CD4-positive, alpha-beta T cell treated with Interleukin-21 for 1 hour (primary cell): Measurements from ENCODE around the gene LRMDA.

Source experiments
- DNase-seq: peaks from one replicate; pipeline ENCODE4 v3.0.0-alpha.2; 2020

Gene LRMDA

DNA sequence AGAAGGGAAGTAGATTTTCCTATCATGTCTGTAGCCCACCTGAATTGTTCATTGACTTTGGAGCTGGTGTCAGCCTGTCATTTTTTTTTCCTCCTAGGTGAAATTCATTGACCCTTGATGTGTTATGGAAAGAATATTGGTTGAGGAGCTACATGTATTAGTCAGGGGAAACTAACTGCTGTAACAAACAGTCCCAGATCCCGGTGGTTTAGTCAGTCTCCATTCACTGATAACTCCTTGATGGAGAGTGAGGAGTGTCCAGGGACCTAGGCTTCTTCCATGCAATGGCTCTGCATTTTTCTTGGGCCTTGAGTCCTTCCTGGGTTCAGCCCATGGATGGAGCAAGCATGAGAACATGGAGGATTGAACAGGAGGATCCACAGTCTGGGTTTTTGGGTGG is 643.2 kb downstream of the LRMDA start:
- DNase-seq: no peak

DNA sequence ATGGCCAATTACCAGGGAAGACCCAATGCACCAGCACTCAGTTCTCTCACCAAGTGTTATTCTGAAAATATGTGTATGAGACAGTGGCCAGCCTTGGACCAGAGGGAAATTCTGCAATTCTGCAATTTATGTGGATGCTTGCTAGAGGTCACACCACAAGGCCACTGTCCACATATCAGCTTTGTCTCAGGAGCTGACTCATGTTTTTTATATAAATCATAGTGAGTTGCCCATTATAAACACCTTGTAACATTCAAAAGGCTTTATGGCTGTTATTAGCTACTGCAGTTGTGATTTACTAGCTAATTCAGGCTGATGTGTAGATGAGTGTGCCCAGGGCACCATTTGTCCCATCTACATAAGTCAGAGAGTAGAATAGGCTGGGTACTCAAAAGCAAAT is 649.0 kb downstream of the LRMDA start:
- no peak for DNase-seq

DNA sequence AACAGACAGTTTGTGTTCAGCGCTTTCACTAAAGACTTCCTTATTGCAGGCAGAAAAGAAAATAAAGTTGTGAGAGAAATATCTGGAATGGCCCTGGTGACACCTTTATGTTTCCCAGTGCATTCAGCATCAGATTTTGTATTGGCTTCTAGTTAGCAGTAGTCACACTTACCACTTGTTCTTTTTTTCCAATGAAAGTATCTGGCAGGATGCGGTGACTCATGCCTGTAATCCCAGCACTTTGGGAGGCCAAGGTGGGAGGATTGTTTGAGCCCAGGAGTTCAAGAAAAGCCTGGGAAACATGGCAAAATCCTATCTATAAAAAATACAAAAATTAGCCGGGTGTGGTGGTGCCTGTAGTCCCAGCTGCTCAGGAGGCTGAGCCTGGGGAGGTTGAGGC is 649.6 kb downstream of the LRMDA start:
- no peak for DNase-seq

DNA sequence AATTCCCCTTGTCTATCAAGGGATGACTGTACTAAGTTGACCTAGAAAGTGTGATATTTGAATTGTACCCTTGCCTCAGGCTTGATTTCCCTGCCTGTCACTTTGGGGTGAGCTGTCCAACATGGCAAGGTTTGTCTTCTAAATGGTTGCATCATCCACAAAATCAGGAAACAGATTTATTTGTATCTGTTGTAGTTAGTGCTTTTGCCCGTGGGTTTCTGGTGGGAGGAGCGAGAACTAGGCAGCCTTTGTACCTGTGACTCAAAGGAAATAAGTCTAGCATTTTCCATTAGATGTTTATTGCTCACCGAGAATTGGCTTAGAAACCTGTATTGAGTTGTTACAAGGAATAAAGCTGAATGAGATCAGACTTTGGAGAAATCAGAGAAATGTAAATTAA is 650.8 kb downstream of the LRMDA start:
- DNase-seq: no peak

DNA sequence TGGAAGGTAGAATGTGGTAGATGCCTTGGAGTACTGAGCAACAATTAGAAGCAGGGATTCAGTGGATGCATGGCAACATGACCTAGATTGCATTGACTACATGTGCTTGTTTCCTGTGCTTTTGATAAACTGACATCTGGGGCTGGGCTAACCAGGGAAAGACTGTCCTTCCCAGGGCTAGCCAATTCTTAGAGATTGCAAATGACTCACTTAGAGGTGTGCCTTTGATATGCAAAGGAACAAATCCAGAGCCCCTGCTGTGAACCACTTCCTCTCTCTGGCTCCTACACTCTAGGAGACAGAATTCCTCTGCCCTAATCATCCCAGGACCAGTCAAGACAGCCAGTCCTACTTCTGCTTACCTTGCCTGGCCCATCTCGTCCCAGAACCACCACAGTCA is 651.5 kb downstream of the LRMDA start:
- DNase-seq: no peak

DNA sequence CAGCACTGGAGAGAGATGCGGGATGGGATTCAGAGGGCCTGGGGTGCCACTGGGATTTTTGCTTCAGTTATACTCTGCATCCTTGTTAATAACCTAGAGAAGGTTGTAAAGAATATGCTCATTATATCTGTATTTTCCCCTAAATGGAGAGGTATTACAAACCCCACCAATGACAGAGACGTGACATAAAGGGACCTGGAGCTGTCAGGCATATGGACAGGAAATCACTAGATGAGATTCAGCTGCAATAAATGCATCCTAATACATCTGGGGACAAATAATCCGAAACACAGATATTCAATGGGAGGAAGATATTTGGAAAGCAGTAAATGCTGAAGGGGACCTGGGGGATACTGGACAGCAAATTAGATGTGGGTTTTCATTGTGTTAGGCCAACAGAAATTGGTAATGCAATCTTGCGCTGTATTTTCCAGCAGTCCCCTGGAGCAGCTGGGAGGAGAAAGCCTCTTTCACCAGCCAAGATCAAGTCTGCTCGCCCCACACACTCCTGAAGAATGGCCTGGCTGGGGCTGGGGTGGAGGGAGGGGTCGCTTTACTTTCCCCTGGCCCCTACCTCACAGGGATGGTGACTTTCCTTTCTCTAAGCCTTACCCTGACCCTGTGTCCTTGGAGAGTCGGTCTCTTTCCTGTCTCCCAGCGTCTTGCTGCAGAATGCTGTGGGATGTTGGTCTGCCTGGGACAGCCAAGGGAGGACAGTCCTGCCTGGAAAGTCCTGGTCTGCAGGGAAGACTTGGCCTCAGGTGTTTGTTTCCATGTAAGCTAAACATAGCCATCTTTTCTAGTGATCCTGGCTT is 653.8 kb downstream of the LRMDA start:
- DNase-seq: no peak

DNA sequence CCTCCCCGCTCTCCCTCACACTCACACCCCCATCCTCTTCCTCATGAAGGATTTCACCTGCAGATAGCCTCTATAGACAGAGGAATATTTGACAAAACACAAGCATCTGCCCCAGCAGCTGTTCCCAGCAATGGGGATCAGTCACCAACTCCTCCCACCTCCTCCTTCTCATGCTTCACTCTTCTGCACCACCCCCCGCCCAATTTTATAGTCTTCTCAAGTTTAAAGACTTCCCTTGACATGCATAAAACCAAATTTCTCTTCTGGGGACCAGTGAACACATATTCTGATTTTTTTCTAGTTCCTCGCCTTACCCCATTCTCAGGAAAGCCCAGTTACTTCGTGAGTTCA is 654.4 kb downstream of the LRMDA start:
- no peak for DNase-seq

DNA sequence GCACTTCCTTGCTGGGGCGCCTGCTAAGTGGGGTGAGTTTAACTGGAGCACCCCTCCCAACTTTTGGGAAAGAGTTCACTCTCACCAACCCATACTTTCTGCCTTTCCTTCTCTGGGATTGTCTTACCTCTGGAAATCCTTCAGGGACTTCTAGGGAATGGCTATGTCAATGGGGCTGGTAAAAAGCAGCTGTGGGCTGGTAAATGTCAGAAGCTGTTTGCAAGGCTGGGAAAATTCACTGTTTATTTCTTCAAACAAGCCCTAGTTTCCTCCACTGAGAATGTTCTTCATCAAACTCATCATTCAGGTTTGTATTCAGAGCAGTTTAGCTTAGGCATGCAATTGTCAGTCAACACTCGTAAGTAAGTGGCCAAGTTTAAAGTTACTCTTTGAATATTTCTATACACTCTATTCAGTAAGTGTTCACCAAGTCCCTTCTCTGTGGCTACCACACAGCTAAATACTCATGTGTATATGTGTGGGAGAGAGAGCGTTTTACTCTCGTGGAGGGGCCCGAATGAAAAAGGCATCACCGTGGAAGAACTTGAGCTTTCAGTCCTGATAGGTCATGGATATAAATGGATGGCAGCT is 654.8 kb downstream of the LRMDA start:
- no peak for DNase-seq

DNA sequence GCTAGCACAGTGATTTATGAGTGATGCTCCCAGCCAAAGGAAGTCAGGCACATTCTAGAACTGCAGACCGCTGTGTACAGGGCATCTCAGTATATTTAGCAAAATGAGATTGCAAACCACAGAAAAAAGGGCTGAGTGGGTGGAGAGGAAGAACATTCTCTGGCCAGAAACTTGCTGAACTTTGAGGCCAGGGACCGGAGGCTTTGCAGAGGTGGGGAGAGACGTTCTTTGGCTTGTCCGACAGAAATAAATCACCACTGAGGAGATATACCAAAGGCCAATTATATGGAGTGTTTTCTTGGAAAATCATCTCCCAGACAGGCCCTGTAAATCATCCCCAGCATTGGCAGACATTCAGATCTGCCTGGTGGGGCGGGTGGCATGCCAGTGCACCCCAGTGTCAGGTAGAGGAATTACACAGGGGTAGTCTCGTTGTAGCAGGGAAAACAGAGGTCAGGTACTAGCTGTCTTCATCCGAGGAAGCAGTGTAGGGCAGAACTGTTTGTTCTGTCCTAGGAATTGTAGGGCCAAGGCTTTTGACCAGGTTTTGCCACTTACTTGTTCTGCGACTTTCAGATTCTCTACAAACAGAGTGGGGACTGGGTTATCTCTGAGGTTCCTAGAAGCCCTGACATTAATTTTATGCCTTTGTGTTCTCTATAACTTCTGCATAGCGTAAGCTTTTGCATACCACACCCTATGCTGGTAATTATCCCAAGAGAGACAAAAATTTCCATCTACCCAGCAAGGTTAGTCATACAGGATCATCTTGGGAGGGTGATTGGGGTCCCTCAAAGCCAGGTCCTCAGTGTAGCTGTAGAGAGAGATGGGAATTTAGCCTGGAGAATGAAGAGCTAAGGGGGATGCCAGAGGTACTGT is 655.6 kb downstream of the LRMDA start:
- no peak for DNase-seq

DNA sequence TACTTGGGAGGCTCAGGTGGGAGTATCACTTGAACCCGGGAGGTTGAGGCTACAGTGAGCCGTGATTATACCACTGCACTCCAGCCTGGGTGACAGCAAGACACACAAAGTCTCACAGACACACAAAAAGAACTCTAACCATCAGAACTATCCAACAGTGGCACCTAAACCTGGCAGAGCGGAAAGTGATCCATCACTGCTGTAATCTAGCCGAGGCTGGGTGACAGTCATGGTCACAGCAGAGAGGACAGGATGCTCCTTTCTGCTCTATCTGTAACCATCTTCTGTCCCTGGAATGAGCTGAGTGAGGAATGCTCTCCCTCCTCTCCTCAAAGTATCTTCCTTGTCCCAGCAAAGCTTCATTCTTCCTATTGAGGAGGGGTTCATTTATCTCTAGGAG is 656.6 kb downstream of the LRMDA start:
- DNase-seq: no peak

DNA sequence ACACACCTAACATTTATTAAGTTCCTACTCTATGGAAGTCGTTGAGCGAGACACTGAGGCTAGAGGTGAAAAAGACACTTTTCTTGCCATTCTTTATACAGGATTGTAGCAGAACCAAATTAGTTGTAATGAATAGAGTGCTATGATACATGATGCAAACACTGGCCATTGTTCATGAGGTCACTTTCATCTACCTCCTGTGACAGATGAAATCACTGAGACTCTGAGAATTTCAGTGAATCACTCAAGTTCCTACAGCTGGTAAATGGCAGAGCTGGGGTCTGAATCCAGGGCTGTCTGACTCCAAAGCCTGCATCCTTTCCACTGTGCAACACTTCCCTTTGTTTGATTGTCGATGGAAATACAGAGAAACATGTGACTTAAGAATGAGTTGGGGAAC is 657.6 kb downstream of the LRMDA start:
- DNase-seq: no peak

DNA sequence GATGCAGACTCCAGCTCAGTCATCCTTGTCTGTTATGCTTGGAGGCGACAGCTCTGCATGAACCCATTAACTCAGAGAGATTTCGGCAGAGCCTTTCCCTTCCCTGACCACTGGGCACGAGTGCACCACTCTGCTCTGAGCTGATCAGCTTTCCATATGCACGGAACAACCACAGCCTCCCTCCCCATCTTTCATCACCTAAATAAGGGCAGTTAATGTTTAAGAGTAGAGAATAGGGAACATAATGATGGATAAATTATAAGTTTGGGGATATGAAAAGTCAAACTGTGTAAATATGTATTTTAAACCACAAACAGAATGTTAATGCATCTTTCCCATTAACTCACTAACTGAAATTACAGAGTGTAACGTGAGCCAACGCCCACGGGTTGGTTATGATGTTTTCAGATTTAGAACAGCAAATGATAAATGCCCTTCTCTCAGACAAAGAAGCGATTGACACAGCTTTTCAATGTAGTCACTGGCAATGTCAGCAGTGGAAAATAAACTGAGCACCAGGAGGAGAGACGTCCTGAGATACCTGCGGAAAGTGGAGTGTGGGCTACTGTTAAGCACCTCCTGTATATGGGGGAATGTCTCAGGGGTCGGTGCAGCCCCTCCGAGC is 658.2 kb downstream of the LRMDA start:
- no peak for DNase-seq

DNA sequence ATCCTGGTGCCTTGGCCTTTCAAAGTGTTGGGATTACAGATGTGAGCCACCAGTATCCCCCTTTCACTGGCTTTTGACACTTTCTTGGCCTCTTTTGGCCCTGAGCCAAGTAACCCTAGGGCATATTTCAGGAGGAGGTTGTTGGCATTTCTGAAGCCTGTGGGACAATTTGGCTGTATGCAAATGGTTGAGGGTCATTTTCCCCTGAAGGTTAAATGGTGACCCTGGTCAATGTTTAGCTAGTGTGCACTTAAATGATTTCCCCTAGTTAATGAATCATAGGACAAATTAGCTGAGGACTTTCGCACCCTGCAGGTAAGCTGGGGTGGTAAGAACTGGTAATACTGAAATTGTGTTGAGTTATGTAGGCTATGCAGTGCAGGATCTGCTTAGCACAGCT is 660.5 kb downstream of the LRMDA start:
- no peak for DNase-seq

DNA sequence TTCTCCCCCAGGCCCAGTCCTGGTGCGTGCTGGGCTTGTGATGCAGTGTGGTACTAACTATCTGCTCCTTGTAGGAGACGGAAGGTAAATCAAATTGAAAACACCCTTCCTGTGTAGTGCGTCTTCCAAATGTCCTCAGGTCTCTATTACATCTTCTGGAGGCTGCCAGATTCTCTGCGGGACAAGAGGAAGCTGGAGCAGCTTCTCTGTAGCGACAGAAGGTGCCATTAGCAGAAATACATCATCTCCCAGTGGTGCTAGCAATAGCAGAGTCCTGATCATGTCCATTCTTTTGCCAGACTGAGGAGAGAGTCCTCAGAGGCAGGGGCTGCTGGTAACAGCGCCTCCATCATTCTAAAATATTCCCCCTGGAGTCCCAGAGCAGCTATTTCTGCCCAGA is 675.2 kb downstream of the LRMDA start:
- no peak for DNase-seq

DNA sequence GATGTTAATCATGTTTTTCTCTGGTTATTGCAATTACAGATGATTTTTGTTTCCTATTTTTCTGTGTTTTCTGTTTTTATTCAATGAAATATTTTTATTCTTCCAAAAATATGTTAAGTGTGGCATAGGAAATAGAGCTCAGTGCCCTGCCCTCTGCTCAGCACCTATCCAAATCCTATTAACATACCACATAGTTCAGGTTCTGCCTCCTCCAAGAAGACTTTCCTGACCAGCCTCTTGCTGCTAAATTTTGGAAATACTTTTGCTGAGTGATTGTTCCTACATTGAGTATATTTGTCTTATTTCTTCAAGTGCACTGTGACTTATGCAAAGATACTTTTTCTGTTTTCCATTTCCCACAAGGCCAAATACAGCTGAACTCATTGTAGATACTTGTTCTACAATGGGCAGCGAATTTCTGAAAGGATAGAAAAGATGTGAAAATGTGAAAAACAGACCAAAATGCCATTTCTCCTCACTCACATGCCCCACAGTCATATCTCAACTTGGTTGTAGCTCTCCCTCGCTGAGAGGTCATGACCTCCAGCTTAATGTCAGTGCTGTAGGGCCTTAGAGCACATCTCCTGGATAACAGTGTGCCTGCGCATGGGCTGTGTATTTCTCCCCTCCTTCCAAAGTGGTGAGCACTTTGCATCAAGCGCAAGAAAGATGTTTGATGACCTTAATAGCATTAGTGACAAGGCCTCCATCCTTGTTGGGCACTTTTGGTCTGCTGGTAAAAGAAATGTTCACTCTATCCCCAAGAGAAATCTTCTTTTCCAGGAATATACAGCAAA is 677.3 kb downstream of the LRMDA start:
- DNase-seq: no peak

DNA sequence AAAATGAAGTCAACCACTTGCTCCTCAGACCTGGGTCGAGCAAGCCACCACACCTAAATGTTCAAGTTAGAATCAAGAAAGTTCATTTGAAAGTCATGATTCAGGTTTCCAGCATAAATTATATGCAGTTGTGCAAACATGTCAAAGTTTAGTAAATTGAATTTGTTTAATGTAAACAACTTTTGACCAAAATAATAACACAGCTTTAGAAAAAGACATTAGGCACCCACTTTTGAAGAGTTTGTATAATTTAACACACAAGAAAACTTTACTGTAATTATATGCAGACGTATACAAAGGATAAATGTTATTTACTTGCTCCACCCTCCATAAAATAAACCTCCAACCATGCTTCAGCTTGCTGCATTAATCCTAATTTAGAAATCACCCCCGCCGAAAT is 680.0 kb downstream of the LRMDA start:
- DNase-seq: no peak

DNA sequence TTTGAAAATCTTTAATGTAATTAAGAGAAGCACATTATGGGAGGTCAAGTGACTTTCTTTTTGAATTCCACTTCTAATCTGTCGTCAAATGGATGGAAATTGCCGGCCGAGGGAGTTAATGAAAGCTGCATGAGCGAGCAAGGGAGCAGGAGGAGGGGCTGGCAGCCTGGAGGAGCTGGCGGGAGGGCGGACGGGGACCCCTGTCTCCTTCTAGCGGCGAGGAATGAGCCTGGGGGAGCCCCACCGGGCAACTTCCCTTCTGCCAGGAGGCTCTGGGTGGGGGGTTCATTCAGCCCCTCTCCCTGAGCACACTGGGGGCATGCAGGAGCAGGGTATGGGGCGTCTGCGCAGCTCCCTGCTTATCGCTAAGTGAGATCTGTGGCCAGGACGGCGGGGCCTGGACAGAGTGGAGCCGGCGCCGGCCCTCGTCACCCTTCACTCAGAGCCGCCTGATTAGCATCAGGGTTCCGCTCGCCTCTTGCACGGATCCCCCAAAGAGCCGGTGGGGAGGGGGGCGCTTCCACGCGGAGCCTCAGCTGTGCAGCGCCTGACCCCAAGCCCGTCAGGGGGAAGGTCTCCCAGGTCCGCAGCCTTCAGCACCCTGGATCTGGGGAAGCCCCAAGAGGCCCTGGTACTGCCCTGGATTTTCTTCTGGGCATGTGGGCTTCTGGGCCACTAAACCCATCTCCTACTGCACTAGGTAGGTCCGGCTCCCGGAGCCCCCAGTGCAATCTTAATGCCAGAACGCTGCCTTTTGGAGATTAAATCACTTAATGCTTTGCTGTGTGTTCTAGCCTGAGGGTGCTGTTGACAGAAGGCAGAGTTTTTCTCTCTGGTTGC is 680.8 kb downstream of the LRMDA start:
- DNase-seq: no peak

DNA sequence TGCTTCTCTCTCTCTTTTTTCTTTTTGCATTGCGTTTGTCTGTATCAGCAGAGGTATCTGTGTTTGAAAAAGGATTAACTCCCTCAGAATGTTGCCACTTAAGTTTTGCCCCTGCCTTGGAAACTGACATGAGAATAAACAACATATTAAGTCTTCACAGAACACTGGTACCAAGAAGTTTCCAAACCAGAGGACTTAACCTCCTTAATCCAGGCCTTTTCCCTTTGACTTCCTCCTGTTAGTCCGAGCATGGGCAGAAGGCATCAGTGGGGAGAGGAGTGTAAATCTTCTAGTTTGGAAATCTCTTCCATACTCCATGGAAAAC is 681.4 kb downstream of the LRMDA start:
- no peak for DNase-seq

DNA sequence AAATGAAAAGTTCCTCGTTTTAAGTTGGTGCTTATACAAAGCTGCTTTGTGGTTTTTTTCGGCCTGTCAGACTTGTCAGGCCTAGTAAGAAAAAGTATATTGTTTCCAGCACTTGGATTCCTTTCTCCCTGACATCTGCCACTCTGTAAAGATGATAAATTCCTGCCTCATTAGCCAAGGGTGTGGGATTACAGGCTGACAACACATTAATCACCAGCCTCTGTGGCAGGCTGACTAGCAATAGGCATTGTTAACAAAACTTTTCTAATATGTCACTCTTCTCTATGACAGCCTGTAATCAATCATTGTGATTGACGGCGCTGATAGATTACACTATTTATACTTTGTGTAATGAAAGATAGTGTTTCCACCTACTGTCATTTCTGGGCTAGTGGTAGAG is 682.5 kb downstream of the LRMDA start:
- DNase-seq: no peak

DNA sequence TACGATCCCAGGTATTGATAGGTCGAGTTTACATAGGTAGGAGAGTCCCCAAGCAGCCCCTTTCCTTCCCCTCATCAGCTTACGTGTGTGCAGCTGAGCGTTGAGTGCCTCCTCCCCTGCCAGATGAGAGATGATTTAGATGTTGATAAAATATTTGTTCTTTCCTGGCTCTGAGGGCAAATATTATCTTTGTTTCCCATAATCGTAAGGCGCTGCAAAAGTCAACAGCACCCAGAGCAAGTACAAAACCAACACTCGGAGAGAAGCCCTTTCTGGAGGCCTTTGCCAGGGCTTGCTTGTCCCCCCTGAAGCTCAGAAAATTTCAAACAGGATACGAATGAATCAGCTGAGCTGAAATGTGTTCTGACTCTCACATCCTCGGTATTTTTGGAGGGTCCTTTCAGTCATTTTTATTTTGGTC is 683.2 kb downstream of the LRMDA start:
- no peak for DNase-seq

DNA sequence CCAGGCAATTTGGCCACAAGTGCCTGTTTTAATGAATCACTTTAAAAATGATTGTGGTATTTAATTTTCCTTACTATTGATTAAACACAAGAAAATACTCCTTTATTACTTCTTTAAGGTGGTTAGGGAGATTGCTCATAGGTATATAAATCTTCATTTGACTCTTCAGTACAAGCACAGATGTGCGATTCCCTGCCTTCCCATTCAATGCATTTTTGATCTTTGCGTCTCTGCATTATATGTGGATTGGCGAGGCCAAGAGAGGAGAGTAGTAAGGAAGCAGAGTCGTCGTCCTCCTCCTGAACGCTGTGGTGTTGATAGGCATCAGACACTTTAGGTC is 683.7 kb downstream of the LRMDA start:
- DNase-seq: no peak
